Renal cortex interstitium (tissue), 11 donors: ENCODE results near the gene PDE4D. TPM values are rescaled to one million over a fixed set of nuclear protein-coding genes. Genes with fewer than 3 reads are reported as not detected.

Source experiments
- DNase-seq, 11 donors: peaks; one replicate each; pipeline ENCODE4 v3.0.0-alpha.2; 2013; ENCODE audit warnings: low read depth in 9 of 11, low spot score in 4 of 11; ENCODE audit errors: extremely low read depth in 1 of 11
- polyA plus RNA-seq, 3 donors: library from polyadenylated mRNA; unstranded; fragments of 120-200 nt; gene quantifications; one replicate each; pipeline ENCODE4 v1.2.1, GENCODE V29; 2013; ENCODE audit not compliant: insufficient read length in 3 of 3

PDE4D gene
- polyA plus RNA-seq, 3 donors, result 18.6 to 43.9 (median 21.4) TPM

GRCh38 chr5:59039296-59040023 is 854.1 kb downstream of the PDE4D start:
- DNase-seq, result peak in 5 of 11 donors; percentile 44 to 63 (median 51)

GRCh38 chr5:59038798-59039295 is 854.7 kb downstream of the PDE4D start:
- DNase-seq, result no peak

- DNase-seq, result no peak
These were observed 855.4 kb downstream of the PDE4D start for GRCh38 chr5:59037941-59038797.

GRCh38 chr5:59037453-59037852 is 856.1 kb downstream of the PDE4D start:
- no peak for DNase-seq

GRCh38 chr5:59037041-59037440 is 856.5 kb downstream of the PDE4D start:
- no peak for DNase-seq

- no peak for DNase-seq
These were observed 857.1 kb downstream of the PDE4D start for GRCh38 chr5:59036274-59036961.

- DNase-seq, result no peak
These were observed 857.8 kb downstream of the PDE4D start for GRCh38 chr5:59035681-59036080.

GRCh38 chr5:59034498-59035186 is 858.9 kb downstream of the PDE4D start:
- no peak for DNase-seq

- DNase-seq, result no peak
These were observed 866.2 kb downstream of the PDE4D start for GRCh38 chr5:59027145-59027907.

- no peak for DNase-seq
These were observed 867.8 kb downstream of the PDE4D start for GRCh38 chr5:59025734-59026133.

GRCh38 chr5:59021837-59022514 is 871.5 kb downstream of the PDE4D start:
- no peak for DNase-seq

- peak in 8 of 11 donors; percentile 42 to 81 (median 64) for DNase-seq
These were observed 872.2 kb downstream of the PDE4D start for GRCh38 chr5:59021286-59021673.

GRCh38 chr5:59020611-59021285 is 872.8 kb downstream of the PDE4D start:
- no peak for DNase-seq

GRCh38 chr5:59019078-59019477 is 874.4 kb downstream of the PDE4D start:
- no peak for DNase-seq

GRCh38 chr5:59016925-59017324 is 876.6 kb downstream of the PDE4D start:
- no peak for DNase-seq

GRCh38 chr5:59008816-59009473 is 884.6 kb downstream of the PDE4D start:
- no peak for DNase-seq
